ENCODE results near the gene SH3GLB1. TPM values are rescaled to one million over a fixed set of nuclear protein-coding genes. Genes with fewer than 3 reads are reported as not detected.

SH3GLB1 gene
- total RNA-seq, 1 experiment from 2014 or later, result 25.0 TPM

GRCh38 chr1:86795316-86795715 lies 90.9 kb downstream of the SH3GLB1 start:
- H3K27ac ChIP-seq (ENCODE audit: low read length), result no peak overlapping the region
- no peak overlapping the region for H3K4me2 ChIP-seq (ENCODE audit: low read length)
- peaks cover 19% of the 10 kb centered on the region for H3K4me1 ChIP-seq (ENCODE audit: insufficient read depth, low read length)
- TF ChIP-seq CTCF (conservative IDR thresholded peaks at IDR 0.05; ENCODE audit: low read depth, low read length) (no peak), EZH2phosphoT487 (IDR thresholded peaks at IDR 0.05; ENCODE audit: borderline replicate concordance, low read length) (no peak), EZH2 (IDR thresholded peaks at IDR 0.05; ENCODE audit: low read length, unreplicated experiment) (no peak)
- H4K20me1 ChIP-seq (ENCODE audit: low read length), result no peaks in the 10 kb centered on the region
- ATAC-seq, result no peak
- H3K79me2 ChIP-seq (ENCODE audit: low read length), result no peaks in the 10 kb centered on the region
- no peaks in the 10 kb centered on the region for H3K9me3 ChIP-seq (ENCODE audit: low read length)
- H3K9me2 ChIP-seq (replicated peaks; ENCODE audit: low read length), result no peaks in the 10 kb centered on the region
- ChIA-PET CTCF (no interaction called here), POLR2A (ENCODE audit: unreplicated experiment) (no interaction called here)
- H3K36me3 ChIP-seq (ENCODE audit: low read depth, low read length), result no peaks in the 10 kb centered on the region
- no peak overlapping the region for H3K4me3 ChIP-seq (ENCODE audit: low read length)
- H3K27me3 ChIP-seq (ENCODE audit: low read length), result no peaks in the 10 kb centered on the region
- H3F3A ChIP-seq (ENCODE audit: low read length, unreplicated experiment), result peaks cover 3% of the 10 kb centered on the region
- H2AFZ ChIP-seq (ENCODE audit: low read length), result no peak overlapping the region
- no peak for DNase-seq
- no peak overlapping the region for H3K9ac ChIP-seq (ENCODE audit: low read length)
- no TSS peak for BruUV-seq (replicated peaks)
- intact Hi-C loops (cut with micrococcal nuclease), result no loop called here

Other genes starting within 250 kb of the SH3GLB1 start
- not detected in 2 replicates for gene CLCA1, start 235.6 kb upstream of the SH3GLB1 start, total RNA-seq (2014; rRNA removed)
- gene CLCA4, start 157.5 kb upstream of the SH3GLB1 start, total RNA-seq (2014; rRNA removed), result not detected in 2 replicates
- 143 and 174 TPM in 2 replicates for gene SELENOF, start 209.6 kb downstream of the SH3GLB1 start, total RNA-seq (2014; rRNA removed)
- gene HS2ST1, start 210.1 kb downstream of the SH3GLB1 start, total RNA-seq (2014; rRNA removed), result 13.8 and 15.3 TPM in 2 replicates